HCT116 (cell line): ENCODE measurements around the gene MYO16. TPM values are rescaled to one million over a fixed set of nuclear protein-coding genes. Genes with fewer than 3 reads are reported as not detected.

Experiments
- ATAC-seq: fragments of 200-7000 bp; cut with Tn5 transposase; 2 replicates; pipeline ENCODE4 v1.9.1; 2020; ENCODE audit warnings: mild to moderate bottlenecking, moderate library complexity
- BruUV-seq: library from RNA; stranded (reverse); fragments of 400-500 nt; replicated peaks from 2 replicates; lab custom pipeline; 2021; lab: Mats Ljungman, UMichigan
- CTCF ChIA-PET: fragments of 300-600 bp; sonication (Branson Sonifier 250); formaldehyde crosslinking; loops from one replicate; lab custom pipeline; 2021; ENCODE audit warnings: antibody characterized with exemption; lab: Charles Lee
- POLR2A ChIA-PET: fragments of 300-600, 350-600 bp; sonication (Branson Sonifier 250); formaldehyde crosslinking; loops from one replicate; lab custom pipeline; 2021; ENCODE audit warnings: antibody characterized with exemption; lab: Charles Lee
- RAD21 ChIA-PET, 2 experiments: fragments of 300-600 bp; sonication (Branson Sonifier 250); formaldehyde crosslinking; loops; one replicate each; lab custom pipeline; 2023; ENCODE audit warnings: low total read pairs in 2 of 2; ENCODE audit not compliant: uncharacterized antibody in 2 of 2, unreplicated experiment in 2 of 2, low non-redundant PET in 1 of 2; lab: Charles Lee
- DNase-seq: peaks from one replicate; pipeline ENCODE4 v3.0.0-alpha.2; 2010; ENCODE audit warnings: low read depth, low spot score
- H2AFZ ChIP-seq: fragments of 200-600 bp; shearing (Covaris generic), sonication (generic); 2 replicates; pipeline ENCODE4 v1.6.1; 2017; ENCODE audit warnings: low read depth, mixed run types, mixed read lengths, antibody characterized with exemption, low read length; ENCODE audit not compliant: poor library complexity, severe bottlenecking
- H3K27ac ChIP-seq: 2 replicates; pipeline ENCODE4 v1.5.1; 2012; ENCODE audit warnings: low read depth, low read length
- H3K27me3 ChIP-seq: fragments of 200-600 bp; sonication (generic); 2 replicates; pipeline ENCODE4 v1.6.1; 2016; ENCODE audit warnings: mixed run types, low read length, mixed read lengths; ENCODE audit not compliant: insufficient read depth
- H3K36me3 ChIP-seq, 2 experiments: fragments of 200-500 bp in 1 of 2; fragments of 200-600 bp in 1 of 2; sonication (Bioruptor generic) in 1 of 2; sonication (generic) in 1 of 2; 2 replicates each; pipeline versions ENCODE4 v1.5.1 to v1.6.1; 2014 to 2016; ENCODE audit warnings: low read length in 2 of 2, inconsistent platforms in 1 of 2, mixed read lengths in 1 of 2, mixed run types in 1 of 2; ENCODE audit not compliant: insufficient read depth in 2 of 2, control insufficient read depth in 1 of 2
- H3K4me1 ChIP-seq, 2 experiments: fragments of 200-600 bp in 1 of 2; sonication (generic) in 1 of 2; 2 replicates each; pipeline versions ENCODE4 v1.5.1 to v1.6.1; 2012 to 2017; ENCODE audit warnings: low read length in 2 of 2, inconsistent platforms in 1 of 2, mild to moderate bottlenecking in 1 of 2, mixed read lengths in 1 of 2, mixed run types in 1 of 2, moderate library complexity in 1 of 2; ENCODE audit not compliant: insufficient read depth in 2 of 2, control insufficient read depth in 1 of 2
- H3K4me2 ChIP-seq: fragments of 200-600 bp; sonication (generic); 2 replicates; pipeline ENCODE4 v1.6.1; 2017; ENCODE audit warnings: mixed run types, low read length, mixed read lengths
- H3K4me3 ChIP-seq, 2 experiments: fragments of 200-600 bp in 1 of 2; sonication (generic) in 1 of 2; replicated peaks in 1 of 2; 2 replicates each; pipeline ENCODE4 v1.5.1; 2011 to 2016; ENCODE audit warnings: low read length in 2 of 2, control low read depth in 1 of 2, low read depth in 1 of 2, mild to moderate bottlenecking in 1 of 2, mixed read lengths in 1 of 2, mixed run types in 1 of 2
- H3K79me2 ChIP-seq: fragments of 200-600 bp; sonication (generic); 2 replicates; pipeline ENCODE4 v1.6.1; 2017; ENCODE audit warnings: mild to moderate bottlenecking, mixed run types, low read length, moderate library complexity, mixed read lengths; ENCODE audit not compliant: insufficient read depth
- H3K9ac ChIP-seq: fragments of 200-600 bp; sonication (generic); 2 replicates; pipeline ENCODE4 v1.6.1; 2016; ENCODE audit warnings: low read length, mixed read lengths
- H3K9me2 ChIP-seq: fragments of 200-600 bp; sonication (generic), shearing (Covaris generic); 2 replicates; pipeline ENCODE4 v1.6.1; 2017; ENCODE audit warnings: mixed run types, mild to moderate bottlenecking, moderate library complexity; ENCODE audit not compliant: insufficient read depth
- H3K9me3 ChIP-seq, 2 experiments: fragments of 200-500 bp in 1 of 2; fragments of 200-600 bp in 1 of 2; sonication (Bioruptor generic) in 1 of 2; sonication (generic) in 1 of 2; 2 replicates each; pipeline ENCODE4 v1.6.1; 2014 to 2017; ENCODE audit warnings: low read length in 2 of 2, mixed read lengths in 2 of 2, inconsistent platforms in 1 of 2, low read depth in 1 of 2, mild to moderate bottlenecking in 1 of 2, mixed run types in 1 of 2, moderate library complexity in 1 of 2; ENCODE audit not compliant: control insufficient read depth in 1 of 2, insufficient read depth in 1 of 2
- H4K20me1 ChIP-seq: fragments of 200-600 bp; sonication (generic), shearing (Covaris generic); 2 replicates; pipeline ENCODE4 v1.6.1; 2017; ENCODE audit warnings: mixed run types, mild to moderate bottlenecking, moderate library complexity; ENCODE audit not compliant: insufficient read depth
- CBX3 ChIP-seq: IDR thresholded peaks from 2 replicates; pipeline ENCODE4 v1.6.1; 2012; ENCODE audit warnings: low read depth
- CEBPB ChIP-seq: IDR thresholded peaks from 2 replicates; pipeline ENCODE4 v1.6.1; 2012; ENCODE audit warnings: low read depth
- EGR1 ChIP-seq: IDR thresholded peaks from 2 replicates; pipeline ENCODE4 v1.6.1; 2012; ENCODE audit warnings: low read depth
- EZH2 ChIP-seq: fragments of 200-600 bp; sonication (generic); IDR thresholded peaks from 2 replicates; pipeline ENCODE4 v1.6.1; 2017; ENCODE audit warnings: antibody characterized with exemption, mixed run types
- EZH2phosphoT487 ChIP-seq: fragments of 200-600 bp; IDR thresholded peaks from 2 replicates; pipeline ENCODE4 v1.6.1; 2018; ENCODE audit warnings: antibody characterized with exemption, borderline replicate concordance
- FOSL1 ChIP-seq: IDR thresholded peaks from 2 replicates; pipeline ENCODE4 v1.6.1; 2012; ENCODE audit warnings: low read depth
- JUND ChIP-seq: IDR thresholded peaks from 2 replicates; pipeline ENCODE4 v1.6.1; 2012
- POLR2A ChIP-seq: IDR thresholded peaks from 2 replicates; pipeline ENCODE4 v1.7.0; 2011; ENCODE audit warnings: borderline replicate concordance; ENCODE audit not compliant: insufficient read depth, insufficient read length; ENCODE audit errors: extremely low read depth
- POLR2AphosphoS5 ChIP-seq: IDR thresholded peaks from 2 replicates; pipeline ENCODE4 v1.6.1; 2011; ENCODE audit warnings: mild to moderate bottlenecking, low read depth, low read length, moderate library complexity
- RAD21 ChIP-seq: IDR thresholded peaks from 2 replicates; pipeline ENCODE4 v1.6.1; 2012; ENCODE audit warnings: low read depth, mild to moderate bottlenecking
- SIN3A ChIP-seq: IDR thresholded peaks from 2 replicates; pipeline ENCODE4 v1.6.1; 2012; ENCODE audit warnings: low read depth
- SP1 ChIP-seq: IDR thresholded peaks from 2 replicates; pipeline ENCODE4 v1.6.1; 2012; ENCODE audit warnings: low read depth
- SRF ChIP-seq: IDR thresholded peaks from 2 replicates; pipeline ENCODE4 v1.6.1; 2012; ENCODE audit warnings: low read depth
- TCF7L2 ChIP-seq: IDR thresholded peaks from 2 replicates; pipeline ENCODE4 v1.7.0; 2011; ENCODE audit warnings: borderline replicate concordance, inconsistent platforms; ENCODE audit not compliant: insufficient read depth, insufficient read length; ENCODE audit errors: extremely low read depth
- YY1 ChIP-seq: IDR thresholded peaks from 2 replicates; pipeline ENCODE4 v1.6.1; 2011; ENCODE audit warnings: low read length, low read depth, moderate library complexity, mild to moderate bottlenecking; ENCODE audit not compliant: insufficient replicate concordance; ENCODE audit errors: extremely low read depth
- ZFX ChIP-seq: fragments of 450-650 bp; IDR thresholded peaks from 2 replicates; pipeline ENCODE4 v1.6.1; 2017
- ZNF274 ChIP-seq: fragments of 200-500 bp; sonication (Bioruptor generic); IDR thresholded peaks from 2 replicates; pipeline ENCODE4 v1.6.1; 2014; ENCODE audit warnings: mild to moderate bottlenecking, low read depth, low read length, inconsistent platforms
- intact Hi-C: fragments of 100-400 bp; cut with micrococcal nuclease; formaldehyde crosslinking; loops from 2 replicates; pipeline ENCODE4 v1.10.0; 2022
- total RNA-seq: library from RNA; stranded (reverse); gene quantifications from one replicate; pipeline ENCODE4 v1.2.1, GENCODE V29; 2021; ENCODE audit not compliant: unreplicated experiment
- TF ChIP-seq, protein P1 (sequence below): IDR thresholded peaks from 2 replicates; pipeline ENCODE4 v1.6.1; 2012
- TF ChIP-seq, protein P2 (sequence below): IDR thresholded peaks from 2 replicates; pipeline ENCODE4 v1.6.1; 2012; ENCODE audit warnings: low read depth
- TF ChIP-seq, protein P3 (sequence below): IDR thresholded peaks from 2 replicates; pipeline ENCODE4 v1.6.1; 2012

Gene MYO16
- total RNA-seq, 1 experiment from 2014 or later = 0.07 TPM

- no peaks in the 10 kb centered on the region for H3K9me2 ChIP-seq
- H3K9ac ChIP-seq = no peak overlapping the region
- no peaks in the 10 kb centered on the region; a peak in 1 of 4 replicates for H3K4me1 ChIP-seq
- H4K20me1 ChIP-seq = no peaks in the 10 kb centered on the region
- intact Hi-C loops = no loop called here
- RAD21 ChIA-PET = no interaction called here
- no peak overlapping the region for H3K27ac ChIP-seq
- no peaks in the 10 kb centered on the region for H3K79me2 ChIP-seq
- POLR2A ChIA-PET = no interaction called here
- ATAC-seq (no peak), DNase-seq (no peak)
- H3K36me3 ChIP-seq = no peaks in the 10 kb centered on the region
- no peak overlapping the region for H3K4me3 ChIP-seq
- H2AFZ ChIP-seq = no peak overlapping the region
- no peak overlapping the region for H3K4me2 ChIP-seq
- no TSS peak for BruUV-seq
- CTCF ChIA-PET = no interaction called here
- 0 out of 2 replicates have a peak, but pooled peaks cover 3% of the 10 kb centered on the region for H3K27me3 ChIP-seq
- no peaks in the 10 kb centered on the region for H3K9me3 ChIP-seq
- TF ChIP-seq POLR2AphosphoS5 = no peak
- TF ChIP-seq EZH2 = no peak
- TF ChIP-seq FOSL1 = no peak
- no peak for TF ChIP-seq TCF7L2
- TF ChIP-seq SRF = no peak
- no peak for TF ChIP-seq RAD21
- TF ChIP-seq, protein P1, sequence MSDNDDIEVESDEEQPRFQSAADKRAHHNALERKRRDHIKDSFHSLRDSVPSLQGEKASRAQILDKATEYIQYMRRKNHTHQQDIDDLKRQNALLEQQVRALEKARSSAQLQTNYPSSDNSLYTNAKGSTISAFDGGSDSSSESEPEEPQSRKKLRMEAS = no peak
- no peak for TF ChIP-seq SP1
- no peak for TF ChIP-seq CEBPB
- TF ChIP-seq CBX3 = no peak
- TF ChIP-seq POLR2A = no peak
- TF ChIP-seq SIN3A = no peak
- TF ChIP-seq, protein P2, sequence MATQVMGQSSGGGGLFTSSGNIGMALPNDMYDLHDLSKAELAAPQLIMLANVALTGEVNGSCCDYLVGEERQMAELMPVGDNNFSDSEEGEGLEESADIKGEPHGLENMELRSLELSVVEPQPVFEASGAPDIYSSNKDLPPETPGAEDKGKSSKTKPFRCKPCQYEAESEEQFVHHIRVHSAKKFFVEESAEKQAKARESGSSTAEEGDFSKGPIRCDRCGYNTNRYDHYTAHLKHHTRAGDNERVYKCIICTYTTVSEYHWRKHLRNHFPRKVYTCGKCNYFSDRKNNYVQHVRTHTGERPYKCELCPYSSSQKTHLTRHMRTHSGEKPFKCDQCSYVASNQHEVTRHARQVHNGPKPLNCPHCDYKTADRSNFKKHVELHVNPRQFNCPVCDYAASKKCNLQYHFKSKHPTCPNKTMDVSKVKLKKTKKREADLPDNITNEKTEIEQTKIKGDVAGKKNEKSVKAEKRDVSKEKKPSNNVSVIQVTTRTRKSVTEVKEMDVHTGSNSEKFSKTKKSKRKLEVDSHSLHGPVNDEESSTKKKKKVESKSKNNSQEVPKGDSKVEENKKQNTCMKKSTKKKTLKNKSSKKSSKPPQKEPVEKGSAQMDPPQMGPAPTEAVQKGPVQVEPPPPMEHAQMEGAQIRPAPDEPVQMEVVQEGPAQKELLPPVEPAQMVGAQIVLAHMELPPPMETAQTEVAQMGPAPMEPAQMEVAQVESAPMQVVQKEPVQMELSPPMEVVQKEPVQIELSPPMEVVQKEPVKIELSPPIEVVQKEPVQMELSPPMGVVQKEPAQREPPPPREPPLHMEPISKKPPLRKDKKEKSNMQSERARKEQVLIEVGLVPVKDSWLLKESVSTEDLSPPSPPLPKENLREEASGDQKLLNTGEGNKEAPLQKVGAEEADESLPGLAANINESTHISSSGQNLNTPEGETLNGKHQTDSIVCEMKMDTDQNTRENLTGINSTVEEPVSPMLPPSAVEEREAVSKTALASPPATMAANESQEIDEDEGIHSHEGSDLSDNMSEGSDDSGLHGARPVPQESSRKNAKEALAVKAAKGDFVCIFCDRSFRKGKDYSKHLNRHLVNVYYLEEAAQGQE = no peak
- TF ChIP-seq ZNF274 = no peak
- no peak for TF ChIP-seq EZH2phosphoT487
- no peak for TF ChIP-seq JUND
- TF ChIP-seq, protein P3, sequence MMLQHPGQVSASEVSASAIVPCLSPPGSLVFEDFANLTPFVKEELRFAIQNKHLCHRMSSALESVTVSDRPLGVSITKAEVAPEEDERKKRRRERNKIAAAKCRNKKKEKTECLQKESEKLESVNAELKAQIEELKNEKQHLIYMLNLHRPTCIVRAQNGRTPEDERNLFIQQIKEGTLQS = no peak
- no peak for TF ChIP-seq YY1
- no peak for TF ChIP-seq EGR1
- TF ChIP-seq ZFX = no peak
Measured at GRCh38 chr13:108667205-108667604, 37.8 kb downstream of the MYO16 start.
